NCI-H2227 (cell line): ENCODE data around the gene DOK4.
A peak's percentile ranks its signal among the peaks of the same experiment; 100 is the strongest.
"Not testable (repeated sequence)": the region's sequence is repeated elsewhere in the genome, so short reads cannot be mapped to it uniquely, and the experiment has no call there.

Experiments used
- DNase-seq: peaks from one replicate; lab custom pipeline; 2025; ENCODE audit not compliant: unreplicated experiment; lab: John Stamatoyannopoulos, UW

Gene DOK4

GRCh38 chr16:57502048-57502775 is 15.9 kb upstream of the DOK4 start:
- DNase-seq: no peak

- no peak for DNase-seq
These were observed 15.2 kb upstream of the DOK4 start for GRCh38 chr16:57501492-57501891.

GRCh38 chr16:57500578-57501111 is 14.4 kb upstream of the DOK4 start:
- peak; percentile 19 for DNase-seq

- not testable (repeated sequence) for DNase-seq
These were observed 13.6 kb upstream of the DOK4 start for GRCh38 chr16:57499941-57500340.

DNA sequence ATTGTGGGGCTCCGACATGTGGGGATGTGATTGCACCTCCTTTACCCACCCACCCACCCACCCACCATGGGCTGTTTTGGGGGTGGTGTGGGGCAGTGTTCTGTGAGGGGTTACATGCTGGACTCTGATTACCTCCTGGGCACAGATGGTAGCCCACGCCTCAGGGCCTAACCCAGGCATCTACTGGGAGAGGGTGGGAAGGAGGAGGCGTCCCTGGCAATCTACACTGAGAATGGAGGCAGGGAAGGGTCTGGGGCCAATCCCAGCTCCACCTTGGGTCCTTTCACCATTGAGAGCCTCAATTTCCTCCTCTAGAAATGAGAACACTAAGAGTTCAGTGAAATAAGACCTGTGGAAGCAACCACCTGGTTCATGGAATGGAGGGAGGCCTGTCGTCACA is 11.7 kb upstream of the DOK4 start:
- no peak for DNase-seq

DNA sequence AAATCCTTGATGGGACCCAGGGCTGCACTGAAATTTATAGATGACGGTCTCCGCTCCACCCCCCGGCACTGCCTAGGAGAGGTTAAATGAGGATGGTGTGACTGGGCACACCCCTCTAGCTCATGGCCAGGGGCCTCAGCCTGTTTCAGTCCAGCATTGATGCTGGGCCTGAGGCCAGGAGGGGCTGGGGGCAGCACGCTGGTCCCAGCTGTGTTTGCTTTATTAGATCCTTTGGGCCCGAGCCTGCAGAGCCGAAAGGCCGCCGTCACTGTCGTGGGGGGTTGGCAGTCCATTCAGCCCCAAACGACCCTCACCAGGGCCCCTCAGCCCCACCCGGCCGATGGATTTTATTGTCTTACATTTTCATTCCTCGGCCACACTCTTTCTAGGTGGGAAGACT is 10.8 kb upstream of the DOK4 start:
- DNase-seq: no peak

DNA sequence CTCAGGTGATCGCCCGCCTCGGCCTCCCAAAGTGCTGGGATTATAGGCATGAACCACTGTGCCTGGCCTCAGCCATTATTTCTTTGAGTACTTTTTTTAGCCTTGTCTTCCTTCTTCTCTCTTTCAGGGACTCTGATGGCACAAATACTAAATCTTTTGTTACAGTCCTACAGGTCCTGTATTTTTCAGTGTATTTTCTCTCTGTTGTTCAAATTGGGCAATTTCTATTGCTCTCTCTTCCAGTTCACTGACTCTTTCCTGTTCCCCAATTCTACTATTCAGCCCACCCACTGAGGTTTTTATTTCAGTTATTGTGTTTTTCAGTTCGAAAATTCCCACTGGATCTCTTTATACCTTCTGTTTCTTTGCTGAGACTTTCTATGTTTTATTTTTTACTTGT is 7.5 kb upstream of the DOK4 start:
- no peak for DNase-seq

- no peak for DNase-seq
These were observed 2.9 kb upstream of the DOK4 start for GRCh38 chr16:57489229-57489628.

DNA sequence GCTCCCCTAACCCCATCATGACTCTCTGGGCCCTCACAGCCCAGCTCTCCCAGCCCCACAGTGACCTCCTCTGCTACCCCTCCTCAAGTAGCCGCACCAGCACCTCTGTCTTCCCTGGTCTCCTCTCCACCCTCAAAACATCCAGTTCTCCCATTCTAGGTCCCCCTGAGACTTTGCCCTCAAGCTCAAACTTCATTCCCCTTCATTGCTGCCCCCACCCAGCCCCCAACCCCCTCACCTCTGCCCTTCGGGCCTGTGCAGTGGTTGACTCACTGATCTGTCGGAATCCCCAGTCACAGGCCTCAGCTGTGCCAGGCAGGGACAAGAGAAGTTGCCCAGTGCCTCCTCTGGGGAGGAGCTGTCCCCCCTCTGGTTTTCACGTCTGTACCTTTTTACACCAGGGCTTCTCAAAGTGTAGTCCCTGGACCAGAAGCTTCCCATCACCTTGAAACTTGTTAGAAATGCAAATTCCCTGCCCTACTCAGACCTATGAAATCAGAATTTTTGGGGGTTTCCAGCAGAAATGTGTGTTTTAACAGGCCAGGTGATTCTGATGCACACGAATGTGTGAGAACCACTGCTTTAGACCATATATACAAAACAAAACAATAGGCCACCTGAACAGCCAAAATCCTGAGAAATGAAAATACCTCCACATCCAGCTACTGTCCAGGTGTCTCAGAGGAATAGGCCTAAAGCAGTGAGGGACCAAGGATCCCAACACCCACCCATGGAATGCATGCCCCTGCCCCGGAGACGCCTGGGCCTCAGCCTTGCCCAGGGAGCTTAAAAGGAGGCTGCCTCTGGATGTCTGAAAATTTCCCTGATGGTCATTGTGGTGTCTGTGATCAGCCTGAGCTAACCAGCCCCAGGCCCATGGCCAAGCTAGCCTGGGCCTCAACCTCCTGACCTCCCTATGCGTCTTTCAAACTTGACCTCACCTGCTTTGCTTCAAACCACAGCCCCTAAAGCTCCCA is 853 bp upstream of the DOK4 start:
- DNase-seq: no peak

GRCh38 chr16:57485091-57485915 is 990 bp downstream of the DOK4 start:
- DNase-seq: no peak

- no peak for DNase-seq
These were observed 1.7 kb downstream of the DOK4 start for GRCh38 chr16:57484515-57485005.

- DNase-seq: no peak
These were observed 2.4 kb downstream of the DOK4 start for GRCh38 chr16:57483725-57484514.

DNA sequence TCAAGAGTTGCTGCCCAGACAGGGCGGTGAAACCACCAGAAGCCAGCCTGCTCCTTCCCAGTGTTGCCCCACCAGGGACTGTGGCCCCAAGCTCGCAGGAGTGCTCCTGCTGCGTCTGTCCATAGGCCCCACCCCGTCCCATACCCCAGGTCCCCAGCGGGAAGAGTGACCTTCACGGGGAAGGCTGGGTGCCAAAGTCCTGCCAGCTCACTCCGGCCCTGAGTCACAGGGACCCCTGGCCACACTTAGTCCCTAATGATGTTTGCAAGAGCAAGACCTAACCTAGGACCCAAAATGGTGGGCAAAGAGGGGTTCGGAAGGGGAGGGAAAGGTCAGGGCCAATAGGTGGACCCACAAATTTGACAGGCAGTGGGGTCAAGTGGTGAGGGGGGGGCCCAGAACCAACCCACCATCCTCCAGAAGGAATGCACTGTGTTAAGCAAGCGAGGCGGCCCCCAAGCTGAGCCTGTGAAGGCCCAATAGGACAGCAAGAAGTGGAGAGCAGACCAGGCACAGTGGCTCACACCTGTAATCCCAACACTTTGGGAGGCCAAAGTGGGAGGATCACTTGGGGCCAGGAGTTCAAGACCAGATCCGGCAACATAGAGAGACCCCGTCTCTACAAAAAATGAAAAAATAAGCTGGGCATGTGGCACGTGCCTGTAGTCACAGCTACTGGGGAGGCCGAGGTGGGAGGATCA is 3.3 kb downstream of the DOK4 start:
- DNase-seq: no peak

- DNase-seq: no peak
These were observed 4.9 kb downstream of the DOK4 start for GRCh38 chr16:57481421-57481820.

GRCh38 chr16:57480754-57481230 is 5.5 kb downstream of the DOK4 start:
- DNase-seq: no peak

DNA sequence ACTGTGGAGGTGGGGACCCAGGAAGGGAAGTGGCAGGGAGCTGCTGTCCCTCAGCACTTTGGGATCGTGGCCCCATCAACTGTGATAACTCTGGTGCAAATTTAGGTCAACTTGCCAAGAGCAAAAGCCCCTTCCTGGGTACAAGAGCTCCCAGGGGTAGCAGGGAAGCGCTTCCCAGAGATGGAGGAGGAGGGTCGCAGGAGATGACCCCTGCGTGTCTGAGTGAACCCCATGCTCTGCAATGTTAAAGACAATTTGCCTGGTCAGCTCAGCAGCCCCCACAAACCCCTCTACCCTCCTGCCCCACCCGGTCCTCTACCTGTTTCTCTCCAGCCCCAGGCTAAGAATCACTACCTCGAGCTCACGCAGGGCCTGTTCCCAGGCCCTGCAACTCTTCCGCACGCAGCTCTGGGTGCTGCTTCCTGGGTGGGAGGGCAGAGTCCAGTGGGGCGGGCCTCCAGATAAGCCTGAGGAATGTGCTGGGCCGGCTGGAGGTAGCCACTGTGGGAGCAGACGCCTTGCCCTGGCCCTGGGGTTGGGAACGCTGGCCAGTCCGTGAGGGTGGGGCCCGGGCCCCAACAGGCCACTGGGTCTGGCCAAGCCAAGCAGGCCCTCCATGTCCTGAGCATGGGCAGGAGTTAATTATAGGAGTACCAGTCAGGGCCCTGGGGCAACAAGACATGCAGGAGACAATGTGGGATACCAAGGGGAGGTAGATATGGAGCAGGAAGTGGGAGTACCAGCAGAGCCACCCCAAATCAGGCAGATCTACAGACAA is 6.1 kb downstream of the DOK4 start:
- no peak for DNase-seq

GRCh38 chr16:57479205-57479975 is 6.9 kb downstream of the DOK4 start:
- DNase-seq: peak; percentile 63
